Raji (cell line): Measurements from ENCODE around the gene PTH2.

Experiments
- POLR2A ChIP-seq: IDR thresholded peaks from 2 replicates; pipeline ENCODE4 v1.6.1; 2011; ENCODE audit warnings: low read depth, low read length, control low read depth; ENCODE audit not compliant: insufficient read depth

PTH2 gene

DNA sequence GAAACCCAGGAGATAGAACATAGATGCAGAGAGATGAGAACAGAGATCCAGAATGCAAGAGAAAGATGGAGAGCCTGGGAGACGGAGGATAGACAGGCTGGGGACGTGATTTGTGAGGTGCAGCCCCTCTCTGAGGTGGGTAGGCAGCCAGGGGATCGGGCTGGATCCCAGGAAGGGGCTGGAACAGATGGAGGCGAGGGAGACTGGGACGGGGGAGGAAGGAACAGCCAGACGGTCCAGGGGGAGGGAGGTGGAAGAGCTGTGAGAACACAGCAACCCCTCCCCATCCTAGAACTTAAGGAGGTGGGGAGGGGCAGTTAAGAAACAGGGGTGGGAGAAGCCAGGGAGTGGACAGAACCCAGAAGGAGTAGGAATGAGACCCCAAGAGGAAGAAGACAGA is 15.0 kb upstream of the PTH2 start:
- no peak for TF ChIP-seq POLR2A

- no peak for TF ChIP-seq POLR2A
These were observed 14.0 kb upstream of the PTH2 start for GRCh38 chr19:49437231-49437630.

GRCh38 chr19:49436381-49437017 is 13.3 kb upstream of the PTH2 start:
- no peak for TF ChIP-seq POLR2A

- no peak for TF ChIP-seq POLR2A
These were observed 12.4 kb upstream of the PTH2 start for GRCh38 chr19:49435670-49436069.

GRCh38 chr19:49434907-49435583 is 11.8 kb upstream of the PTH2 start:
- TF ChIP-seq POLR2A = no peak

GRCh38 chr19:49433240-49433901 is 10.1 kb upstream of the PTH2 start:
- no peak for TF ChIP-seq POLR2A

- TF ChIP-seq POLR2A = no peak
These were observed 9.2 kb upstream of the PTH2 start for GRCh38 chr19:49432141-49433073.

DNA sequence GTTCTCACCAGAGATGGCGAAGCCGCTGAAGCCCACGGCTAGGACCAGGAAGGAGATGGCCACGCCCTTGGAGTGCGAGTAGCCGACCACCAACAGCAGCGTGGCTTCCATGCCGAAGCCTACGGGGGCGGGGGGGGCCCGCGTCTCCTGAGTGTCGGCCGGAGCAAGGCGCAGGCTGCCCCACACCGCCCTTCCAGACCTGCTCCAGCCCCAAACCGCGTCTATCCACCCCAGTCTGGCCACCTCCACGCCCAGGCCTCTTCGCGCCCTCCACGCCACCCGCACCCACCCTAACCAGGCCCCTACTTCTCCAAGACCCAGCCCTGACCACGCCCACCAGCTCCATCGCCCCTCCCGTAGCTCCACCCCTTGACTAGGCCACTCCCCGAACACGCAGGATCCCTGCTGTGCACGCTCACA is 8.1 kb upstream of the PTH2 start:
- TF ChIP-seq POLR2A = no peak

DNA sequence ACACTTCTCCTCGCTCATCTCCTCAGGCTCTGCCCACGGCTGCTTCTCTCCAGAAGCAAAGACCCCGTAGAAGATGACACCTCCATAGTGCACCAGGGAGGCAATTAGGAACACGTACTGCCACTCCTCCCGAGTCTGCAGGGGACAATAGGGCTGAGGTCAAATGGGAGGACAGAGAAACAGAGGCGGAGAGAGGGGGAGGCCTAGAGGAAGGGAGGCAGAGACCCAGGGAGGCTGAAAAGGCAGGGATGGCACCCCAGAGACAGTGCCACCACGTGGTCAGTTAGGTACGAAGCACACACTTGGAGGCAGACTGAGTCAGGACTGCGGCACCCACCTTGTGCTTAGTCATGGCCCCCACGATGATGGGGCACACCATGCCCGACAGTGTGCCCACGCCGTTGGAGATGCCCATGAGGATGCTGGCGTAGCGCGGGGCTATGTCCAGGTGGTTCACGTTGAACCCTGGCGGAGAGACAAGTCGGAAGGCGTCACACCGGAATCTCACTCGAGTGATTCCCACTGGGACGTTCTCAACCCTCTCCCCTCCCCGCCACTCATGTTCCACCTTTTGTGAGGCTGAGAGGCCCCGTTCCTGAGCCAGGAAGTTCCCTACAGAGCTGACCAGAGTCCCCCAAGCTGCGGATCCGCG is 7.6 kb upstream of the PTH2 start:
- no peak for TF ChIP-seq POLR2A

DNA sequence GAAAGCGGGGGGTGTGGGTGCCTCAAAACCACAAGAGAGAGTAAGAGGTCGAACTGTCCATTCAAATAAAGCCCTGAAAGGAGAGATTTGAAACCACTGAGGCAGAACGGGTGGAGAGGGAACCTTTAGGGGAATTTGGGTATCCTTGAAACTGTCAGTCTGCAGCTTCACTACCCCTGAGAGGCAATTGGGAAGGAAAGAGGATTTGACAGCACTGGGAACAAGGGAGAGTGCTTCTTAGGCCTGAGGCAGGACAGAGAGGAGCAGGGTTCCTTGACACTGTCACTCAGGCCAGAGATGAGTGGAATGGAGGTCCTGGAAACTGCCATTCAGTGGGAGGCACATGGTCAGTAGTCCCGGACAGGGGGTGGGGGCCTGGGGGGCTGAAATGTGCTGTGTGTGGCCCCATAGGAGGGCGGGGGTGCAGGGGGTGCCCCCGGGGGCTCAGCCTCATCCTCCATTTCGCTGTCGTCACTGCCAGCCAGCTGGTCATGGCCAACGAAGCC is 7.0 kb upstream of the PTH2 start:
- no peak for TF ChIP-seq POLR2A

DNA sequence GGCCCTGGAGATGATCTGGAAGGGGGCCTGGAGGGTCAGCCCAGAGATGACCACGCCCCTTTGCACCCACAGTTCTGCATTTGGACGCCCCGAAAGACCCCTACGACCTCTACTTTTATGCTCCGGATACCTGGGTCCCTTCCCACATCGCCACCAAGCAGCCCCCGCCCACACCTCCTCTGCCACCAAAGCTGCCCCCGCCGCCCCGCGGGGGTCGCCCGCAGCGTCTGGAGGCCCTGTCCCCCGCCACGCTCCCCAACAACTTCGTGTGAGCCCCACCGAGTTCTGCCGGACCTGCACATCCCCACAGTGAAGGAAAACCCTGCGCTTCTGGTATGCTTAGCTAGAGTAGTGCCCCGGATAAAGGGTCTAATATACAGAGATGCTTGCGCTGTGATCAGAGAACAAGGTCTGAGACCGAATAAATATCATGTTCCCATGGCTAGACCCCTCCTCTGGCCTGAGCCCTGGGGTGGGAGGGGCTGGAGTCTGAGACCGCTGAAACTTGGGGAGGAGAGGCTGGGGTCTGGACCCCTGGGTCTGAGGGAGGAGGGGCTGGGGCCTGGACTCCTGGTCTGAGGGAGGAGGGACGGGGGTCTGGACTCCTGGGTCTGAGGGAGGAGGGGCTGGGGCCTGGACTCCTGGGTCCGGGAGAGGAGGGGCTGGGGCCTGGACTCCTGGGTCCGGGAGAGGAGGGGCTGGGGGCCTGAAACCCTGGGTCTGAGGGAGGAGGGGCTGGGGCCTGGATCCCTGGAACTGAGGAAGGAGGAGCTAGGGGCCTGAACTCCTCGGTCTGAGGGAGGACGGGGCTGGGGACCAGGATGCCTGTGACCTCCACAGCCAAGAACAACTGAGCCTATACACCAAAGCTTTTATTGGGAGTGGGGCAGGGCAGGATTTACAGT is 5.6 kb upstream of the PTH2 start:
- no peak for TF ChIP-seq POLR2A

DNA sequence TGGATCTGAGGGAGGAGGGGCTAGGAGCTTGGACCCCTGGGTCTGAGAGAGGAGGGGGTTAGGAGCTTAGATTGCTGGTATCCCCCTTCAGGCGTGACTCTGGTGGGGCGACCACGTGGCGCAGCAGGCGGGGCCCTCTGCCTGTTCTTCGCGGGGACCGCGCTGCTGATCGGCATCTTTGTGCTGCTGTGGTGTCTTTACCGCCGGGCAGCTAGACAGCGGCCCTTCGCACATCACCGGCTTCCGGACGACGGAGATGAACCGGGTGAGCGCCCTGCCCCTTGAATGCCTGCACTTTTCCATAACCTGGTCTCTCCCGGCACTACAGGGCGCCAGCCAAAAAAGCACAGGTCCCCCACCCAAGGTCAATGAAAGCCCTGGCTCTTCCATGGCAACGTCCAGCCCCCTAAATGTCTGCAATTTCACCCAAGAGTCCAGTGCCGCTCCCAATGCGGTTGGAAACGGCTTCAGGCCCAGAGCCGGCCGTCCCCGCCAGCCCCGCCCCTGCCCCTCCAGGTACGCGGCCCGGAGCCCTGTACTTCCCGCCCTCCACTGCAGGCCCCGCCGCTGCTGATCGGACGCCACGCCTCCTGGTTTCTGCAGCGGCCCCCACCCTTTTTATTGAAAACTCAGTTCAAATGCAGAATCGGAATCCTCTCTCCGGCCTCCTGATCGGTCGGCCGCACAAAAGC is 4.8 kb upstream of the PTH2 start:
- no peak for TF ChIP-seq POLR2A

DNA sequence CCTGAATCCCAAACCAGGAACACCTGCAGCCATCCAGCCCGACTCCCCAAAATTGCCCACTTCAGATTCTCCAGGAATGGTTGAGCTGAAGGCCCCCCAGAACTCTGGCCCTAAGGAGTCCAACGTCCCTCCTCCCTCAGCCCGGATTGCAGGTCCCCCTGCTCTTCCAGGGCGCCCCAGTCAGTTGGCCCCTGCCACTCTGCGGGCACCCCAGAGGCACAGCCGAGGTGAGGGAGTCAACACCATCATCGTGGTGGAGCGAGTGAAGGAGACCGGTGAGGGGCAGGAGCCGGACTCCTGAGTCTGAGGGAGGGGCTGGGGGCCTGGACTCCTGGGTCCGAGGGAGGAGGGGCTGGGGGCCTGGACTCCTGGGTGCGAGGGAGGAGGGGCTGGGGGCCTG is 4.1 kb upstream of the PTH2 start:
- no peak for TF ChIP-seq POLR2A
